Measurements from ENCODE around the gene TMEM242. TPM values are rescaled to one million over a fixed set of nuclear protein-coding genes. Genes with fewer than 3 reads are reported as not detected.

Gene TMEM242
- total and polyA plus RNA-seq, 2 experiments from 2014 or later: 6.4 to 14.5 TPM

- Histone ChIP-seq H3F3A (ENCODE audit: insufficient read depth) (no peaks in the 10 kb centered on the region), H4K20me1 (ENCODE audit: insufficient read depth) (no peaks in the 10 kb centered on the region), H2AFZ (no peak overlapping the region), H3K4me3 (no peak overlapping the region), H3K27me3 (replicated peaks; ENCODE audit: insufficient read depth) (no peaks in the 10 kb centered on the region), H3K9me3 (ENCODE audit: low read depth) (no peaks in the 10 kb centered on the region), H3K4me2 (ENCODE audit: unreplicated experiment) (no peak overlapping the region), H3K9me2 (ENCODE audit: insufficient read depth) (no peaks in the 10 kb centered on the region), H3K9ac (no peak overlapping the region), H3K27ac (no peak overlapping the region), H3K36me3 (ENCODE audit: low read depth) (peaks cover 9% of the 10 kb centered on the region), H3K79me2 (ENCODE audit: insufficient read depth) (no peaks in the 10 kb centered on the region), H3K4me1 (ENCODE audit: insufficient read depth) (no peaks in the 10 kb centered on the region)
- in situ Hi-C loops (cut with MboI): no loop called here
- 93 to 96% methylated on average over 7 of the region's 7 CpGs for WGBS, 2 experiments (ENCODE audit: low coverage in 1 of 2, low lambda C conversion rate in 2 of 2, missing lambda C conversion rate in 2 of 2)
- no peak for DNase-seq
- TF ChIP-seq EZH2phosphoT487 (IDR thresholded peaks at IDR 0.05; ENCODE audit: insufficient read depth, low read depth) (no peak), EZH2 (IDR thresholded peaks at IDR 0.05; ENCODE audit: insufficient read depth, poor library complexity, severe bottlenecking) (no peak)
Observed at GRCh38 chr6:157287923-157288322, 35.4 kb downstream of the TMEM242 start.

- Histone ChIP-seq H3K36me3 (ENCODE audit: low read depth) (peaks cover 9% of the 10 kb centered on the region), H3K79me2 (ENCODE audit: insufficient read depth) (no peaks in the 10 kb centered on the region), H3K9ac (no peak overlapping the region), H3K4me2 (ENCODE audit: unreplicated experiment) (no peak overlapping the region), H2AFZ (no peak overlapping the region), H3K9me2 (ENCODE audit: insufficient read depth) (no peaks in the 10 kb centered on the region), H3F3A (ENCODE audit: insufficient read depth) (no peaks in the 10 kb centered on the region), H3K27ac (no peak overlapping the region), H4K20me1 (ENCODE audit: insufficient read depth) (no peaks in the 10 kb centered on the region), H3K4me3 (no peak overlapping the region), H3K27me3 (replicated peaks; ENCODE audit: insufficient read depth) (no peaks in the 10 kb centered on the region), H3K9me3 (ENCODE audit: low read depth) (no peaks in the 10 kb centered on the region), H3K4me1 (ENCODE audit: insufficient read depth) (no peaks in the 10 kb centered on the region)
- 85 to 87% methylated on average over 10 of the region's 10 CpGs for WGBS, 2 experiments (ENCODE audit: low coverage in 1 of 2, low lambda C conversion rate in 2 of 2, missing lambda C conversion rate in 2 of 2)
- TF ChIP-seq EZH2phosphoT487 (IDR thresholded peaks at IDR 0.05; ENCODE audit: insufficient read depth, low read depth): no peak
- no peak for TF ChIP-seq EZH2 (IDR thresholded peaks at IDR 0.05; ENCODE audit: insufficient read depth, poor library complexity, severe bottlenecking)
- no peak for DNase-seq
- in situ Hi-C loops (cut with MboI): no loop called here
Observed at GRCh38 chr6:157287247-157287850, 36.0 kb downstream of the TMEM242 start.

- Histone ChIP-seq H3K9me2 (ENCODE audit: insufficient read depth) (no peaks in the 10 kb centered on the region), H3K4me3 (no peak overlapping the region), H3K27ac (no peak overlapping the region), H3F3A (ENCODE audit: insufficient read depth) (no peaks in the 10 kb centered on the region), H4K20me1 (ENCODE audit: insufficient read depth) (no peaks in the 10 kb centered on the region), H3K36me3 (ENCODE audit: low read depth) (0 out of 2 replicates have a peak, but pooled peaks cover 6% of the 10 kb centered on the region), H3K27me3 (replicated peaks; ENCODE audit: insufficient read depth) (no peaks in the 10 kb centered on the region), H3K9me3 (ENCODE audit: low read depth) (no peaks in the 10 kb centered on the region), H3K9ac (no peak overlapping the region), H3K4me1 (ENCODE audit: insufficient read depth) (no peaks in the 10 kb centered on the region), H2AFZ (no peak overlapping the region), H3K79me2 (ENCODE audit: insufficient read depth) (no peaks in the 10 kb centered on the region), H3K4me2 (ENCODE audit: unreplicated experiment) (no peak overlapping the region)
- no peak for DNase-seq
- 87 to 92% methylated on average over 5 of the region's 5 CpGs for WGBS, 2 experiments (ENCODE audit: low coverage in 1 of 2, low lambda C conversion rate in 2 of 2, missing lambda C conversion rate in 2 of 2)
- in situ Hi-C loops (cut with MboI): no loop called here
- no peak for TF ChIP-seq EZH2 (IDR thresholded peaks at IDR 0.05; ENCODE audit: insufficient read depth, poor library complexity, severe bottlenecking)
- no peak for TF ChIP-seq EZH2phosphoT487 (IDR thresholded peaks at IDR 0.05; ENCODE audit: insufficient read depth, low read depth)
Observed at GRCh38 chr6:157285422-157285779, 37.9 kb downstream of the TMEM242 start.

GRCh38 chr6:157284738-157285421 is 38.4 kb downstream of the TMEM242 start:
- Histone ChIP-seq H3K27me3 (replicated peaks; ENCODE audit: insufficient read depth) (no peaks in the 10 kb centered on the region), H3K27ac (no peak overlapping the region), H3K9me3 (ENCODE audit: low read depth) (no peaks in the 10 kb centered on the region), H2AFZ (no peak overlapping the region), H3K4me2 (ENCODE audit: unreplicated experiment) (no peak overlapping the region), H3K9me2 (ENCODE audit: insufficient read depth) (no peaks in the 10 kb centered on the region), H4K20me1 (ENCODE audit: insufficient read depth) (no peaks in the 10 kb centered on the region), H3K9ac (no peak overlapping the region), H3K4me1 (ENCODE audit: insufficient read depth) (no peaks in the 10 kb centered on the region), H3K4me3 (no peak overlapping the region), H3K79me2 (ENCODE audit: insufficient read depth) (no peaks in the 10 kb centered on the region), H3F3A (ENCODE audit: insufficient read depth) (no peaks in the 10 kb centered on the region), H3K36me3 (ENCODE audit: low read depth) (0 out of 2 replicates have a peak, but pooled peaks cover 2% of the 10 kb centered on the region)
- in situ Hi-C loops (cut with MboI): no loop called here
- DNase-seq: no peak
- WGBS, 2 experiments (ENCODE audit: low coverage in 1 of 2, low lambda C conversion rate in 2 of 2, missing lambda C conversion rate in 2 of 2): 90 to 92% methylated on average over 14 of the region's 14 CpGs
- TF ChIP-seq EZH2 (IDR thresholded peaks at IDR 0.05; ENCODE audit: insufficient read depth, poor library complexity, severe bottlenecking) (no peak), EZH2phosphoT487 (IDR thresholded peaks at IDR 0.05; ENCODE audit: insufficient read depth, low read depth) (no peak)
